ENCODE data around the gene RPL10A.

RPL10A gene

GRCh38 chr6:35505999-35506412 is 37.8 kb downstream of the RPL10A start:
- CTCF ChIA-PET: interaction anchor here (1.0 to 1.2 kb wide), 3 partner anchors 16 to 231 kb away, joined by 3 to 8 read pairs (median 4); partner anchors contain the start of gene ARMC12
- no peak for DNase-seq (ENCODE audit: low read depth, low spot score)
- no peak for TF ChIP-seq CTCF (IDR thresholded peaks at IDR 0.05; ENCODE audit: insufficient read depth, low read length, missing control alignments)
- H3K4me3 ChIP-seq (ENCODE audit: low read depth, low read length): no peak overlapping the region
- POLR2A ChIA-PET: no interaction called here

GRCh38 chr6:35506536-35506935 is 38.3 kb downstream of the RPL10A start:
- ChIA-PET CTCF (interaction anchor here (1.0 to 5.7 kb wide), 2 partner anchors 14 to 230 kb away, joined by 3 to 40 read pairs; partner anchors contain the start of gene ARMC12), POLR2A (interaction anchor here (1.8 kb wide), 1 partner anchor 9 kb away, joined by 5 read pairs; no protein-coding TSS in a partner anchor)
- no peak for DNase-seq (ENCODE audit: low read depth, low spot score)
- no peak overlapping the region for H3K4me3 ChIP-seq (ENCODE audit: low read depth, low read length)
- no peak for TF ChIP-seq CTCF (IDR thresholded peaks at IDR 0.05; ENCODE audit: insufficient read depth, low read length, missing control alignments)

- CTCF ChIA-PET: interaction anchor here (1.0 to 5.7 kb wide), 3 partner anchors 10 to 45 kb away, joined by 3 to 40 read pairs (median 7); partner anchors contain the start of gene TEAD3
- no peak for TF ChIP-seq CTCF (IDR thresholded peaks at IDR 0.05; ENCODE audit: insufficient read depth, low read length, missing control alignments)
- no peak for DNase-seq (ENCODE audit: low read depth, low spot score)
- H3K4me3 ChIP-seq (ENCODE audit: low read depth, low read length): no peak overlapping the region
- POLR2A ChIA-PET: interaction anchor here (1.8 kb wide), 1 partner anchor 9 kb away, joined by 5 read pairs; no protein-coding TSS in a partner anchor
Measured at GRCh38 chr6:35507221-35507620, 39.0 kb downstream of the RPL10A start.

- H3K4me3 ChIP-seq (ENCODE audit: low read depth, low read length): no peak overlapping the region
- CTCF ChIA-PET: interaction anchor here (0.6 to 5.7 kb wide), 5 partner anchors 9 to 228 kb away, joined by 3 to 40 read pairs (median 6); partner anchors contain the start of gene TEAD3
- no peak for TF ChIP-seq CTCF (IDR thresholded peaks at IDR 0.05; ENCODE audit: insufficient read depth, low read length, missing control alignments)
- no peak for DNase-seq (ENCODE audit: low read depth, low spot score)
- POLR2A ChIA-PET: interaction anchor here (1.8 kb wide), 1 partner anchor 10 kb away, joined by 5 read pairs; no protein-coding TSS in a partner anchor
Measured at GRCh38 chr6:35508027-35508426, 39.8 kb downstream of the RPL10A start.

GRCh38 chr6:35508542-35508941 is 40.3 kb downstream of the RPL10A start:
- no peak for TF ChIP-seq CTCF (IDR thresholded peaks at IDR 0.05; ENCODE audit: insufficient read depth, low read length, missing control alignments)
- ChIA-PET POLR2A (interaction anchor here (1.8 kb wide), 1 partner anchor 11 kb away, joined by 5 read pairs; no protein-coding TSS in a partner anchor), CTCF (interaction anchor here (0.6 to 5.7 kb wide), 4 partner anchors 9 to 228 kb away, joined by 3 to 40 read pairs (median 6); partner anchors contain the start of gene TEAD3)
- no peak overlapping the region for H3K4me3 ChIP-seq (ENCODE audit: low read depth, low read length)
- no peak for DNase-seq (ENCODE audit: low read depth, low spot score)

GRCh38 chr6:35510916-35511561 is 42.8 kb downstream of the RPL10A start:
- no peak overlapping the region for H3K4me3 ChIP-seq (ENCODE audit: low read depth, low read length)
- TF ChIP-seq CTCF (IDR thresholded peaks at IDR 0.05; ENCODE audit: insufficient read depth, low read length, missing control alignments): no peak
- no peak for DNase-seq (ENCODE audit: low read depth, low spot score)
- POLR2A ChIA-PET: no interaction called here
- CTCF ChIA-PET: interaction anchor here (1.7 to 5.7 kb wide), 2 partner anchors 10 to 228 kb away, joined by 7 to 40 read pairs; no protein-coding TSS in a partner anchor

Measured in AG04449 (cell line).